GM18520 (cell line): ENCODE measurements around the gene PLD3.

Experiments
- ATAC-seq: cut with Tn5 transposase; IDR thresholded peaks from one replicate; pipeline ENCODE4 v1.9.1; 2021; ENCODE audit not compliant: unreplicated experiment

The PLD3 gene

GRCh38 chr19:40348125-40348913, at the start of gene PLD3, which contains the start of gene C19orf47:
Gene PLD3 (plus strand): TSS chr19:40348695. CDS start chr19:40366484, 17,789 bp downstream.
Gene C19orf47 (minus strand): TSS chr19:40348397. CDS start chr19:40341857, 6,540 bp downstream.
- ATAC-seq, result peak; percentile 95

- no peak for ATAC-seq
These were observed 47.8 kb upstream of the PLD3 start for GRCh38 chr19:40300668-40301067.

- ATAC-seq, result no peak
These were observed 46.1 kb upstream of the PLD3 start for GRCh38 chr19:40302224-40303011.

GRCh38 chr19:40303765-40304164, 44.7 kb upstream of the PLD3 start:
- no peak for ATAC-seq

- ATAC-seq, result no peak
These were observed 44.2 kb upstream of the PLD3 start for GRCh38 chr19:40304306-40304705.

- ATAC-seq, result no peak
These were observed 43.1 kb upstream of the PLD3 start for GRCh38 chr19:40305403-40305802.

GRCh38 chr19:40309666-40310065, 38.8 kb upstream of the PLD3 start:
- no peak for ATAC-seq

GRCh38 chr19:40312533-40312932, 36.0 kb upstream of the PLD3 start:
- ATAC-seq, result no peak

GRCh38 chr19:40313229-40313983, 35.1 kb upstream of the PLD3 start:
- no peak for ATAC-seq

GRCh38 chr19:40314656-40315055, 33.8 kb upstream of the PLD3 start:
- no peak for ATAC-seq

GRCh38 chr19:40315812-40316470, 32.6 kb upstream of the PLD3 start:
- no peak for ATAC-seq

- no peak for ATAC-seq
These were observed 31.2 kb upstream of the PLD3 start for GRCh38 chr19:40317338-40317737.

- no peak for ATAC-seq
These were observed 27.9 kb upstream of the PLD3 start for GRCh38 chr19:40320558-40320935.

- ATAC-seq, result no peak
These were observed 27.4 kb upstream of the PLD3 start for GRCh38 chr19:40321076-40321475.

- ATAC-seq, result no peak
These were observed 26.8 kb upstream of the PLD3 start for GRCh38 chr19:40321566-40322270.

GRCh38 chr19:40322271-40322610, 26.3 kb upstream of the PLD3 start:
- no peak for ATAC-seq

GRCh38 chr19:40322951-40323615, 25.4 kb upstream of the PLD3 start:
- no peak for ATAC-seq

- ATAC-seq, result no peak
These were observed 24.8 kb upstream of the PLD3 start for GRCh38 chr19:40323705-40324104.

GRCh38 chr19:40326201-40326600, 22.3 kb upstream of the PLD3 start:
- ATAC-seq, result no peak

GRCh38 chr19:40331052-40331451, 17.4 kb upstream of the PLD3 start:
- ATAC-seq, result no peak
